Activated CD4-positive, alpha-beta memory T cell treated with anti-CD3 and anti-CD28 coated beads for 36 hours (primary cell): ENCODE measurements around the gene ZNF630. TPM values are rescaled to one million over a fixed set of nuclear protein-coding genes. Genes with fewer than 3 reads are reported as not detected.
"Not testable (repeated sequence)": the region's sequence is repeated elsewhere in the genome, so short reads cannot be mapped to it uniquely, and the experiment has no call there.

Experiments
- CTCF ChIA-PET: fragments of 350-600 bp; sonication (Branson Sonifier 250); formaldehyde crosslinking; loops from one replicate; lab custom pipeline; 2021; ENCODE audit warnings: antibody characterized with exemption, inconsistent platforms; lab: Charles Lee
- POLR2A ChIA-PET: fragments of 350-600 bp; sonication (Branson Sonifier 250); formaldehyde crosslinking; loops from one replicate; lab custom pipeline; 2021; ENCODE audit warnings: antibody characterized with exemption; lab: Charles Lee
- DNase-seq: peaks from one replicate; pipeline ENCODE4 v3.0.0-alpha.2; 2020
- H3K27ac Mint-ChIP-seq: one replicate; pipeline ENCODE4 v1.8.0; 2021; ENCODE audit warnings: mixed read lengths
- H3K27me3 Mint-ChIP-seq: one replicate; pipeline ENCODE4 v1.8.0; 2021; ENCODE audit warnings: mixed read lengths
- H3K36me3 Mint-ChIP-seq: one replicate; pipeline ENCODE4 v1.8.0; 2021; ENCODE audit warnings: mixed read lengths
- H3K4me1 Mint-ChIP-seq: one replicate; pipeline ENCODE4 v1.8.0; 2021; ENCODE audit warnings: low read depth, mixed read lengths
- H3K4me3 Mint-ChIP-seq: one replicate; pipeline ENCODE4 v1.8.0; 2021; ENCODE audit warnings: mild to moderate bottlenecking, mixed read lengths
- H3K9me3 Mint-ChIP-seq: one replicate; pipeline ENCODE4 v1.8.0; 2021; ENCODE audit warnings: mixed read lengths
- intact Hi-C: fragments of 100-400 bp; cut with micrococcal nuclease; formaldehyde crosslinking; loops from one replicate; pipeline ENCODE4 v1.15.1; 2023
- total RNA-seq, 2 experiments: library from RNA; stranded (reverse); gene quantifications; one replicate each; pipeline ENCODE4 v1.2.3, GENCODE V29; 2021

ZNF630 gene
- total RNA-seq, 2 experiments from 2014 or later, result 1.5 to 2.4 TPM

DNA sequence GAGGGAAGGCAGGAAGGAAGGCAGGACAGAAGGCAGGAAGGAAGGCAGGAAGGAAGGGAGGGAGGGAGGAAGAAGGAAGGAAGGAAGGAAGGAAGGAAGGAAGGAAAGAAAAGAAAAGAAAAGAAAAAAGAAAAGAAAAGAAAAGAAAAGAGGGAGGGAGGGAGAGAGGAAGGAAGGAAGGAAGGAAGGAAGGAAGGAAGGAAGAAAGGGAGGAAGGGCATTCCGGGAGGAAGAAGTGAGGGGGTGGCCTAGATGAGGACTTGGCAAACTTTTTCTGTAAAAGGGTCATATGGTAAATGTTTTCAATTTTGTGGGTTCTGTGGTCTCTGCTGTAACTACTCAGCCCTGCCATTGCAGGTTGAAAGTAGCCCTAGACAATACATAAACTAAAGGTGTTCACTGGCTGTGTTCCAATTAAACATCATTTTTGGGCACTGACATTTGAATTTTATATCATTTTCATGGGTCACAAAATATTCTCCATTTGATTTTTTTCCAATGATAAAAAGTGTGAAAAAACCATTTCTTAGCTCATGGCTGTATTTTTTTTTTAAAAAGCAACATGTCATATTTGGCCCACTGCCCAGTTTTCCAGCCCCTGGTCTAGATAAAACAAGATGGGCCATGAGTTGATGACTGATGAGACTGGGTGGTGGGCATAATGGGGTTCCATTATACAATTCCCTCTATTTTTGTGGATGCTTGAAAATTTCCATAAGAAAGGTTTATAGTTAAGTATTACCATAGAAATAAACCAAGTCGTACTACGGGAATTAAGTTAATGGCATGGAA is 3.1 kb downstream of the ZNF630 start:
- Mint-ChIP-seq H3K27ac (no peak overlapping the region), H3K9me3 (no peaks in the 10 kb centered on the region), H3K4me3 (no peak overlapping the region), H3K27me3 (no peaks in the 10 kb centered on the region), H3K4me1 (peaks cover 8% of the 10 kb centered on the region), H3K36me3 (no peaks in the 10 kb centered on the region)
- intact Hi-C loops, result no loop called here
- POLR2A ChIA-PET, result no interaction called here
- CTCF ChIA-PET, result no interaction called here
- DNase-seq, result no peak

DNA sequence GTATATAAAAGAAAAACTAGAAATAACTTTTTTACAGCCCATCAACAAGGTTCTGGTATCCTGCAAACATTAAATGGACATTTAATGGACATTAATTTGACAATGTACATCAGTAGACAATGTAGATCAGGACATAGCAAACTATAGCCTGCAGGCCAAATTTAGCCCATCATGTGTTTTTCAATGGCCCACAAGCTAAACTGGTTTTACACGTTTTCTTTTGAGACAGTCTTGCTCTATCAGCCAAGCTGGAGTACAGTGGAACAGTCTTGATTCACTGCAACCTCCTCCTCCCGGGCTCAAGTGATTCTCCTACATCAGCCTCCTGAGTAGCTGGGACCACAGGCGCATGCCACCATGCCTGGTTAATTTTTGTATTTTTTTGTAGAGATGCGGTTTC is 7.2 kb downstream of the ZNF630 start:
- ChIA-PET POLR2A (no interaction called here), CTCF (no interaction called here)
- Mint-ChIP-seq H3K27me3 (no peaks in the 10 kb centered on the region), H3K36me3 (peaks cover 29% of the 10 kb centered on the region), H3K4me1 (no peaks in the 10 kb centered on the region), H3K27ac (no peak overlapping the region), H3K9me3 (peaks cover 10% of the 10 kb centered on the region), H3K4me3 (no peak overlapping the region)
- no peak for DNase-seq
- intact Hi-C loops, result no loop called here

DNA sequence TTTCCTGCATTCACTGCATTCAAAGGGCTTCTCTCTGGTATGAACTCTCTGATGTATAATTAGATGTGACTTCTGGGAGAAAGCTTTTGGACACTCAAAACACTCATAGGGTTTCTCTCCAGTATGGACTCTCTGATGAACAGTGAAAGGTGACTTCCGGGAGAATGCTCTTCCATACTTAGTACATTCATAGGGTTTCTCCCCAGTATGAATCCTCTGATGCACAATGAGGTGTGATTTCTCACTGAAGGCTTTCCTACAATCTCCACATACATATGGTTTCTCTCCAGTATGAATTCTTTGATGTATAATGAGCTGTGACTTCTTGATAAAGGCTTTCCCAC is 12.2 kb downstream of the ZNF630 start:
- peaks cover 24% of the 10 kb centered on the region for H3K9me3 Mint-ChIP-seq
- POLR2A ChIA-PET, result no interaction called here
- DNase-seq, result no peak
- CTCF ChIA-PET, result no interaction called here
- peaks cover 36% of the 10 kb centered on the region for H3K36me3 Mint-ChIP-seq
- intact Hi-C loops, result no loop called here
- H3K4me1 Mint-ChIP-seq, result no peaks in the 10 kb centered on the region
- peak overlapping the region; percentile 33 for H3K27ac Mint-ChIP-seq
- no peak overlapping the region for H3K4me3 Mint-ChIP-seq
- no peaks in the 10 kb centered on the region for H3K27me3 Mint-ChIP-seq

DNA sequence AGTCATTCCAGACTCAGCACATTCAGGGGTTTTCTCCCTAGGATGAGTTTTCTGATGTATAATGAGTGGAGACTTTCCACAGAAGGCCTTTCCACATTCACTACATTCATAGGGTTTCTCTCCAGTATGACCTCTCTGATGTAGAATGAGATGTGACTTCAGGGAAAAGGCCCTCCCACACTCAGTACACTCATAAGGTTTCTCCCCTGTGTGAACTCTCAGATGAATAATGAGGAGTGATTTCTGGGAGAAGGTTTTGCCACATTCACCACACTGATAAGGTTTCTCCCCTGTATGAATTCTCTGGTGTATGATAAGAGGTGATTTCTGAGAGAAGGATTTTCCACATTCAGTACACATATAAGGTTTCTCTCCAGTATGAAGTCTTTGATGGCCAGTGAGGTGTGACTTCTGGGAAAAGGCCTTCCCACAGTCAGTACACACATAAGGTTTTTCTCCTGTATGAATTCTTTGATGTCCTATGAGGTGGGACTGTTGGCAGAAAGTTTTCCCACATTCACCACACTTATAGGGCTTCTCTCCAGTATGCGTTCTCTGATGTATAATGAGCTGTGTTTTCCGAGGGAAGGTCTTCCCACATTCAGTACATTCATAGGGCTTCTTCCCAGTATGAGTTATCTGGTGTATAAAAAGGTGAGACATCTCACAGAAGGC is 12.7 kb downstream of the ZNF630 start:
- DNase-seq, result no peak
- Mint-ChIP-seq H3K4me3 (no peak overlapping the region), H3K4me1 (no peaks in the 10 kb centered on the region), H3K27ac (peak overlapping the region; percentile 33), H3K9me3 (peaks cover 24% of the 10 kb centered on the region), H3K27me3 (no peaks in the 10 kb centered on the region), H3K36me3 (peaks cover 36% of the 10 kb centered on the region)
- POLR2A ChIA-PET, result no interaction called here
- intact Hi-C loops, result no loop called here
- CTCF ChIA-PET, result no interaction called here

DNA sequence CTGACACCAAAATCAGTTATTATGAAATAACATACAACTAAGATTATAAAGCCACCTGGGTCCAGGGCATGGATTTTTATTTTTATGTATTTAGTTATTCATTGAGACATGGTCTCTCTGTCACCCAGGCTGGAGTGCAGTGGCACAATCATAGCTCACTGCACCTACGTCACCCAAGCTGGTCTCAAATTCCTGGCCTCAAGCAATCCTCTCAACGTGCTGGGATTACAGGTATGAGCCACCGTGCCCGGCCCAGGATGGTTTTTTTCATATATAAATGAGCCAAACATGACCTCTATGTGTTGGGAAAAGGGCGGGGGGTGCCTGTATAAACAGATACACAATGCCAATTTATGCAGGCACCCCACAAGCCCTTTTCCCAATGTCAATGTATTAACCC is 24.6 kb downstream of the ZNF630 start:
- no peaks in the 10 kb centered on the region for H3K27me3 Mint-ChIP-seq
- no peaks in the 10 kb centered on the region for H3K4me1 Mint-ChIP-seq
- POLR2A ChIA-PET, result no interaction called here
- no peak overlapping the region for H3K4me3 Mint-ChIP-seq
- CTCF ChIA-PET, result no interaction called here
- H3K27ac Mint-ChIP-seq, result no peak overlapping the region
- no peak for DNase-seq
- peaks cover 1% of the 10 kb centered on the region for H3K36me3 Mint-ChIP-seq
- intact Hi-C loops, result no loop called here
- no peaks in the 10 kb centered on the region for H3K9me3 Mint-ChIP-seq

DNA sequence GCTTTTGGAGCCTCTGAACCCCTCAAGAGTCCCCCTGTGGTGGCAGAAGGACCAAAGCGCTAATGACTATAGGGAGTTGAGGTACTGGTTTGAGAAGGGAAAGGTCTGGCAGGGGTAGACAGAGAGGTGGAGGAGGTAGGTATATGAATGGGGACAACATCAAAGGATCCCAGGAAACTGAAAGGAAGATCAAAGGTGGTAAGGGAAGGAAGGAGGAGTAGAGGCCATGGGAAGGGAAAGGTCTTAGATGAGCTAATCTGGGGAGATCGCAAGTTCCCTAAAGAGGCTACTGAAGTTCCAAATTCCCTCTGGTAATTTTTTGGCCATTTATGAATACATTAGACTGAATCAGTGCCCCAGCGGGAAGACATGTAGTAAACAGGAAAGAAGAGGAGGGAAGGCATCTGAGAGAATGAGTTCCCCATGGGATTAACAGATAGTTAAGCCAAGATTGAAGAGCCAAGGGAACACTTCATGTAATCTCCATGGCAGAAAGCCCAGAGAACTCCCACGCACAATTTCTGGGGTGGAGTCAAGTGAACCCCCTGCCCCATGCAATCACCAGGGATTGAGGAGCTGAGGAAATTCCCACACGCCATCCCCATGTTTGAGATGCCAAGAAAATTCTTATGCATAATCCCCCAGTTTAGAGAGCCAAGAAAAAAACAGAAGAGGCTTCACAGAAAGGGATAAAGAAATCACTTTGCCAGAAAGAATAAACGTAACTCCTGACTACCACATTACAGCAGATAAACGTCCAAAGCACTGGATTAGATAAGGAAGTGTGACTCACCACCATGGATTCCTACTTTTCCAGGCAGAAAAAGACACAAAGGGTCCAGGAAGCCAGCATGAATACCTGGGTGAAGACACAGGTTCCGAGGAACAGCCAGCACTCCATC is 25.8 kb downstream of the ZNF630 start:
- intact Hi-C loops, result no loop called here
- POLR2A ChIA-PET, result no interaction called here
- Mint-ChIP-seq H3K27me3 (no peaks in the 10 kb centered on the region), H3K4me1 (no peaks in the 10 kb centered on the region), H3K36me3 (peaks cover 1% of the 10 kb centered on the region), H3K27ac (no peak overlapping the region), H3K9me3 (no peaks in the 10 kb centered on the region), H3K4me3 (no peak overlapping the region)
- no peak for DNase-seq
- CTCF ChIA-PET, result no interaction called here

DNA sequence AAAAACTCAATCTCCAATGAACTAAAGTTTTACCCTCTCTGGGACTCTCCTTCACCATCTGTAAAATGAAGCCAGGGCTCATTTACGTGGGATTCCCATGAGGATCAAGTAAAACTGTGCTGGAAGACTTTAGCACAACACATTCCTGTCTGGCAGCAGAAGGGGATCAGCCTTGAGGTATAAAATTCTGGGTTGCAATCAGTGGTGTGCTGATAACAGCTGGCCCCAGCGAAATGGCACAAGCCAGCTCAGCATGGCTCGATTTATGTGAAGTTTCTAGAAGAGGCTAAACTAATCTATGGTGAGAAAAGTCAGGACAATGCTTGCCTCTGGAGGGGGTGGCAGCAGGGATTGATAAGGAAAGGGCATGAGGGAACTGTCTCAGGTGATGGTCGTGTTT is 28.4 kb downstream of the ZNF630 start:
- Mint-ChIP-seq H3K4me1 (no peaks in the 10 kb centered on the region), H3K9me3 (no peaks in the 10 kb centered on the region), H3K4me3 (no peak overlapping the region), H3K36me3 (peaks cover 1% of the 10 kb centered on the region), H3K27me3 (no peaks in the 10 kb centered on the region), H3K27ac (no peak overlapping the region)
- intact Hi-C loops, result no loop called here
- ChIA-PET POLR2A (no interaction called here), CTCF (no interaction called here)
- DNase-seq, result no peak

DNA sequence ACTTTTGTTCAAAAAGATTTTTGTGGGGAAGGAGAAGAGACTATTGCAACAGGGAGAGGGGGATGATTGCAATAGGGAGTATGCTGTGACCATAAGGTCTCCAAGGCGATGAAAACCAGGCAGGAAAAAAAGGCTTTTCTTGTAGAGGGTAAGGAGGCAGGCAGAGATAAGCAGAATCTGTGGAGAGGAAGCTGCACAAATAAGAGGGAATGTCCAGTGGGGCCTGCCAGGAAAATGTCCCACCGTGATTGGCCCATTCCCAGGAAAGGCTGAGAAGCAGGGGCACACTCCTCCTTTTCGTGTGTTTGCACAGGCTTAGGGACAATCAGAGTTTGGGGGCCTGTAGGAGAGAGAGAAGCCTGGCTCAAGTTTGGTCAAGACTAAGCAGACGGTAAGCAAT is 35.5 kb downstream of the ZNF630 start:
- ChIA-PET CTCF (no interaction called here), POLR2A (no interaction called here)
- Mint-ChIP-seq H3K27ac (no peak overlapping the region), H3K4me3 (no peak overlapping the region), H3K36me3 (no peaks in the 10 kb centered on the region), H3K27me3 (no peaks in the 10 kb centered on the region), H3K9me3 (no peaks in the 10 kb centered on the region), H3K4me1 (no peaks in the 10 kb centered on the region)
- intact Hi-C loops, result no loop called here
- DNase-seq, result no peak

DNA sequence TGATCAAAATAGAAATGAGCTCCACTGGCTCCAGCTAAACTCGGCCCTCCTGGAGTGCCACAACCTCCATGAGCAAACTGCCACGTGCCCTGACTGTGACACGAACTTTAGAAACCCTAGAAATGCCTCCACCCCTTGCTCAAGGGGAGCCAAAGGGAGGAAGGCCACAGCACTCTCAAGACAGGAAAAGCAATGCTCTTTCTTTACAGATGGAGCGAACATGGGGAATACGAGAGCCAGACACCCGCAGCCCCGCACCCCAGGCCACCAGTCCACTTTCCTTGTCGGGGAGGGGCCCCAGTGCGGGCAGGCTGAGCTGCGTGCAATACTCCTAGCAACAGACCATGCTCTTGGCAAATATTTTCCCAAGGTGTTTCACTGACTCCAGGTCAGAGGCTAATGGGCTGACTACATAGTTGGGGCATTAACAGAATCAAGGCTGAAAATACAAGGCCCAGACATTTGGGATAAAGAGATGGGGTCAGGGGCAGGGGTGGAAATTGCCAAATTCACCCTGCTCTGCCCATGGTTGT is 40.7 kb downstream of the ZNF630 start:
- CTCF ChIA-PET, DNase-seq, H3K4me3 Mint-ChIP-seq, POLR2A ChIA-PET, H3K9me3 Mint-ChIP-seq, H3K36me3 Mint-ChIP-seq, H3K27ac Mint-ChIP-seq, intact Hi-C loops, H3K27me3 Mint-ChIP-seq, H3K4me1 Mint-ChIP-seq: not testable (repeated sequence)

DNA sequence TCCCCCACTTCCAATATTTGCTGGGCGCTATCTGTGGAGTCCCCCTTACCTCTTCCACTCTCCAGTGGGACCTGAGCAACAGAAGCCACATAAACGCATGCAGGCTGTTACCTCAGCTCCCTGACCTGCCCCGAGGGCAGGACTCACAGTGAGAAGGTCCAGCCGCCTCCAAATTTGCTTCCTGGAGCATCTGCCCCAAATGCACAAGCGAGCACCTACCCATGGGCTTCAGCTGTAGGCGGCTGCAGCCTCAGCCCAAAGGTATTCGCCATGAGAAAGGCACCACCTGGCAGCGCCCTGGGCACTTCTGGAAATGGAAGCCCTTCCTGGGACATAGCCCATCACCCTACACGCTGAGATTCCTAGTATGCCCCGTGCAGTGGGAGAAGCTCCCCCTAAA is 41.2 kb downstream of the ZNF630 start:
- Mint-ChIP-seq H3K27ac (no peak overlapping the region), H3K27me3 (no peaks in the 10 kb centered on the region), H3K4me3 (no peak overlapping the region), H3K36me3 (no peaks in the 10 kb centered on the region), H3K9me3 (no peaks in the 10 kb centered on the region), H3K4me1 (peaks cover 4% of the 10 kb centered on the region)
- DNase-seq, result no peak
- CTCF ChIA-PET, result no interaction called here
- POLR2A ChIA-PET, result no interaction called here
- intact Hi-C loops, result no loop called here

DNA sequence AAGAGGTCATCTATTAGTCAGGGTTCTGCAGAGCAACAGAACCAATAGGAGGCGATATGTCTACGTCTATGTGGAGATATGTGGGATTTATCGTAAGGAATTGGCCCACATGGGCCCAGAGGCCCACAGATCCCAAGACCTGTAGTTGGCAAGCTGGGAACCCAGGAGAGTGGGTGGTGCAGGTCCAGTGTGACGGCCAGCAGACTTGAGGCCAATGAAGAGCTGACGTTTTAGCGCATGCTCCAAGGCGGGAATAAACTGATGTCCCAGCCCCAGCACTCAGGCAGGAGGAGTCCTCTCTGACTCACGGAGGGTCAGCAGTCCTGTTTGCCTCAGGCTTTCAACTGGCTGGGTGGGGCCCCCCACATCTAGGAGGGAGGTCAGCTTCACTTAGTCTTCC is 43.3 kb downstream of the ZNF630 start:
- Mint-ChIP-seq H3K36me3 (no peaks in the 10 kb centered on the region), H3K27me3 (no peaks in the 10 kb centered on the region), H3K9me3 (no peaks in the 10 kb centered on the region), H3K27ac (no peak overlapping the region), H3K4me1 (peaks cover 4% of the 10 kb centered on the region), H3K4me3 (no peak overlapping the region)
- ChIA-PET CTCF (interaction anchor here (1.3 to 3.0 kb wide), 3 partner anchors 175 to 198 kb away, joined by 12 to 13 read pairs (median 13); no protein-coding TSS in a partner anchor), POLR2A (no interaction called here)
- intact Hi-C loops, result loop anchor here (5.0 kb wide), 1 partner anchor 176 kb away; no protein-coding TSS in a partner anchor
- no peak for DNase-seq

DNA sequence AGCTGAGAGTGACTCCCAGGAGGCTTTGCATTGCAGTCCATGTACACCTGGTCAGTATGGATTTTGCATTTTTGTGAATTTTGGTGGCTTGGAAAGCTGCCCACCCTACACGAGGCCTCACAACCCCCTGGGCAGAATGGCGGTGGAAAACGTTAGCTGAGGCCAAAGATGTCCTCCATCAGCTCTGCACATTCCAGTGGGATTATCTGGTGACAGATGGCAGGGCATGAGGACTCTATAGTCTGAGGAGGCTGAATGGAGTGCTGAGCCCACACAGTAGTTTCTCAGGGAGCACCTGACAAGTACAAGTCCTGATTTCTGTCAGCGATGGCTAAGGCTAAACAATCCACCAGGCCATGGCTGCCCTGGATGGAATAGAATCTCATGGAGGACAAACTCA is 43.9 kb downstream of the ZNF630 start:
- H3K4me1 Mint-ChIP-seq, DNase-seq, H3K36me3 Mint-ChIP-seq, H3K27ac Mint-ChIP-seq, H3K4me3 Mint-ChIP-seq, POLR2A ChIA-PET, H3K27me3 Mint-ChIP-seq, H3K9me3 Mint-ChIP-seq: not testable (repeated sequence)
- intact Hi-C loops, result loop anchor here (5.0 kb wide), 1 partner anchor 175 kb away; no protein-coding TSS in a partner anchor
- CTCF ChIA-PET, result interaction anchor here (0.7 to 3.0 kb wide), 8 partner anchors 16 to 197 kb away, joined by 3 to 24 read pairs (median 12); partner anchors contain the start of gene ZNF81
